Stimulated activated naive CD8-positive, alpha-beta T cell treated with anti-CD3 and anti-CD28 coated beads, Interleukin-15, Interleukin-2, amounts not matched to agents 100 U/mL and 50 U/mL, for 24 hours (primary cell): Measurements from ENCODE around the gene RBMS2.

Experiments used
- ATAC-seq: fragments of 150-1000 bp; cut with Tn5 transposase; one replicate; pipeline ENCODE4 v1.10.0; 2021
- DNase-seq: peaks from one replicate; pipeline ENCODE4 v3.0.0; 2021

RBMS2 gene

DNA sequence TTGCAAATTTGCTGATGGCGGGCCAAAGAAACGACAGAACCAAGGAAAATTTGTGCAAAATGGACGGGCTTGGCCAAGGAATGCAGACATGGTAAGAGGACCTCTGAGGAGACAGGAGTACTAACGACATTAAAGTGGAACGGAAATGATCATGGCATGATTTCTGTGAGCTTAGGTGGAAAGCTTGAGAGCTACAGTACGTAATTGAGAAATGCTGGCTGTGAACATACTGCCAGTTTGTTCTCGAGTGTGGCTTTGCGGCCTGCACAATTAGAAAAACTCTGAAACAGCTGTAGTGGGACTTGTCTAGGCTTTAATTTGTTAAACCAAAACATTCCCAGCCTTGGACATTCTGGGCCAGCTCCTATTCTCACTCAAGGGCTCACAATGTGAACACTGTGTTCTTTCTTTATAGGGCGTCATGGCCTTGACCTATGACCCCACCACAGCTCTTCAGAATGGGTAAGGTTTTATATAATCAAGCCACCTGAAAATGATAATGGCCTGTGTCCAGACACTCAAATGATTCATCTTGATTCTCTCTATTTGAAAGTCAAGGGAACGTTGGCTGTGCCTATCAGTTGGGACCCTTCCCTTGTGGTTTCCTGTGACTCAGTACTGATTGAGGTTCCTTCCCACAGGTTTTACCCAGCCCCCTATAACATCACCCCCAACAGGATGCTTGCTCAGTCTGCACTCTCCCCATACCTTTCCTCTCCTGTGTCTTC is 60.0 kb downstream of the RBMS2 start:
- peak; percentile 99 for ATAC-seq
- DNase-seq: peak; percentile 47

DNA sequence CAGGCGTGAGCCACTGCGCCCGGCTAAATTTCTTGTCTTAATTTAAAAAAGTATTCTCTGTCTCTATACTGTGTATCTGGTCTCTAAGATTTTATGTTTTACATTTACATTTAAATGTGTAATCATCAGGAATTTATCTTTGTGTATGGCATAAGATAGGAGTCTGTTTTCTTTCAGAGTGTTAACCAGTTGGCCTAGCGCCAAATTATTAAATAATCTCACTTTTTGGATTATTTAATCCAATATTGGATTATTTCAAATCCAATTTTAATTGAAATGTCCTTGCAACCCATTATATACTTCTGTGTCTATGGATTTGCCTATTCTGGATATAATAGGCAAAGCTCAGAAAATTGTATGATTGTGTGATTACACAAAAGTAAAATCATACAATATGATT is 63.5 kb downstream of the RBMS2 start:
- no peak for DNase-seq
- no peak for ATAC-seq

DNA sequence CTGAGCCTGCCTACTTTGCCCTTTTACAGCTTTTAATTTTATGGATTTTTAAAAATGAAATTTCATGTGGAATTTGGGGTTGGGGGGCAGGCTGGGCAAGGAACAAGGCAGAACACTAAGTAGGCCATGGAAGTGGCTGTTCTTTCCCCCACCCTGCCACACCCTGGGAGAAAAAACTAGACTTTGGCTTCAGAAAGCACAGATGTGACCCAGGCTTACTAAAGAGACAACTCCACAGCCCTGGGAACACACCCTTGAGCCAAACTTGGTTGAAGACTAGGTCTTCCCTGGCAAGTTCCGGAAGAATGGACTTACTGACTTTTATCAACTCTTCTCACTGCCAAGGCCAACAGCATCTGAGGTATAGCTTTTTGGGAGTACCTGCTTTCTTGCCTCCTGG is 68.2 kb downstream of the RBMS2 start:
- no peak for ATAC-seq
- DNase-seq: no peak

DNA sequence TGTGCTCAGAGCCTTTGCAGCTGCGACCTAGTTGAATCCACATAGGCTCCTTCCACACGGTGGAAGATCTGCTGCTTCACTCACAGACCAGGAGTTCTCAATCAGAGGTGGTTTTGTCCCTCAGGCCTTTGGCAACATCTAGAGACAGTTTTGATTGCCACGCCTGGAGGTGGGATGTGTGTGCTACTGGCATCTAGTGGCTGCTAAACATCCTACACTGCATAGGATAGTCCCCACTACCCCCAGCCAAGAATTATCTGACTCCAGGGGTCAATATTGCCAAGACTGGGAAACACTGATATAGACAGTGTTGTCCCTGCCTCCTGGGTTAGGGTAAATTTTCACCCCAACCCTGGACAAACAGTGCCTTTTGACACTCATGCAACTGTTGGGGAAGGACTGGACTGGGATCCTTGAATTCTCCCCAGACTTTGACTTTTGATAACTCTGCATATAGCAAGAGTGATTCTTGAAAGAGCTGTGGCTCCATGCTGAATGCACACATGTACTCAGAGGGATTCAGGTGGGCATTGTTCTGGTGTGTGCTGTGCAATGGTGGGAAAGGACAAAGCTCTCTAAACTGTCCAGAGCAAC is 68.7 kb downstream of the RBMS2 start:
- DNase-seq (peak; percentile 19), ATAC-seq (peak; percentile 82)

DNA sequence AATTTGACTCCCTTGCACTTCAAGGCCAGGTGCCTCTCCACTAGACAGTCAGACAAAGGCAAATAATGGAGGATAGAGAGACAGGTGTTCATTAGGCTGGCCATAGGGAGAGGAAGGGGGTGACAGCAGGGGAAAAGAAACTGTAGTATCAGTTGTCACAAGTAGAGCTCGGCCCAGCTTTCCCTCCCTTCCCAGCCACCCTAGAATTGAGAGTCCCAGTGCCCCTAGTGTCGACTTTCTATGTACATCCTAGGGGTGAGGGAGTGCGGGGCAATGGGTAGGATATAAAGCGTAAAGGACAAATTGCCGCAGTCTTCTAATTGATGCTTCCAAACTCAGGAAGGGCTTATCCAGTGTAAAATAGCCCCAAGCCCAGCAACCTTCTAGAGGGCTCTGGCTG is 69.5 kb downstream of the RBMS2 start:
- ATAC-seq (no peak), DNase-seq (no peak)

DNA sequence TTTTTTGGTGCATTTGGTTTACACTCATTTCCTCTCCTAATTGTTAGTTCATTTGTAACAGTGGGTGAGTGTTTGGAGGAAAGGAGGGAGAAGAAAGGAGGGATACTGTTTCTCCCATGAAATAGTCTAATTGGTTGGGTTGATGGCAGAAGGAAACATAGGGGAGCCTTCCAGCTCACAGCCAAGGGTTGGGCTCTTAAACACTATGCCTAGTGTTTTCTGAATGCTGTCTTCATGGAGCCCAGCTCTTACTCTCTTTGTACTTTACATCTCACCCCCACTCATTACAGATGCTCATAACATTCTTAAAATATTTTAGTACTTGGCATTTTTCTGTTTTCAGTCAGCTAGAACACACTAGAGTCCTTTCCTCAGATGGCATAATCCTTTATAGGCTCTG is 70.3 kb downstream of the RBMS2 start:
- ATAC-seq (no peak), DNase-seq (no peak)

DNA sequence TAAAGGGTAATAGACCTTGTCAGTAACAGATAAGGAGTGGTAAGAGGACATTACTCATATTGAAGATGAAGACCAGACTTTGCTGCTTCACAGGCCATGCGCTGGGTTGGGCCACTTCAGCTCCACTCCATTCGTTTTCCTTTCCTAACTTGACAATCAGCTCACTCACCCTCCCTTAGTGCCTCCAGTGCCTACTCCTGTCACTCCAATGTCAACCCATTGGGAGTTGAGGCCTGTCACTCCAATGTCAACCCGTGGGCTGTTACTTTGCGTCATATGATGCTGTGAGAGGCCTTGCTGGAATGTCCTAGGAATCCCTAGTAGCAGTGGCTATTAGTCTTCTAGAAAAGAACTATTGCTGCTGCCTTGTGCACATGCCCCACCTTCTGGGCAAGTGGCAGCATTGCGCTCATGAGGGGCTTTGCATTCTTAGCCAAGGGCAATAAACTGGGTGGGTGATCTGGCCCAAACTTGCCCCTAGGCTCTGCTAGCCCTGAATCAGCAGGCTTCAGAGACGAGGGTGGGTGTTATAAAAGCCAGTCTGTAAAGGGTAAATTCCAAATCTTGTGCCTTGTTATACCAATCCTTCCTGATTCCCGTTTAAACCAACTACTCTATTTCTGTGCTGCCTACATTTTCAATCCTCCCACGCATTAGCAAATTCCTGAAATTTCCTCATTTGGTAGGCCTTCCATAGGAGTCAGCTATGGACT is 72.4 kb downstream of the RBMS2 start:
- peak; percentile 42 for ATAC-seq
- peak; percentile 68 for DNase-seq

DNA sequence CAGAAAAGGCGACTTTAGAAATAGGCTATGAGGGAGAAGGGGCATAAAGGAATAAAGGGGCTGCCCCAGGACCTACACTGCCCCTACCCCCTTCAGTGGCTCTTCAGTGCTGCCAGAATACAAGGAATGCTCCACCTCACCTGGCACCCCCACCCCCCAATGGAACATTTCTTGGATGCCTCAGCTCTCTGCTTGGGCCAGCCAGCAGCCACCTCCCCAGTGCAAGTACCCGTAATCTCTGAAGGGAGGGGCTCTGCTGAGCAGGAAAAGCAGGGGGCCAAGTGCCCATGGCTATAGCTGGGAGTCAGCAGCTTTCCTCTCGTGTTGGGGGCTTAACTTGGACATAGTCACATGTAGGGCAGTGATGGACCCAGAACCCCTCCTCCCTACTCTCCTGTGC is 75.2 kb downstream of the RBMS2 start:
- DNase-seq: no peak
- ATAC-seq: no peak

DNA sequence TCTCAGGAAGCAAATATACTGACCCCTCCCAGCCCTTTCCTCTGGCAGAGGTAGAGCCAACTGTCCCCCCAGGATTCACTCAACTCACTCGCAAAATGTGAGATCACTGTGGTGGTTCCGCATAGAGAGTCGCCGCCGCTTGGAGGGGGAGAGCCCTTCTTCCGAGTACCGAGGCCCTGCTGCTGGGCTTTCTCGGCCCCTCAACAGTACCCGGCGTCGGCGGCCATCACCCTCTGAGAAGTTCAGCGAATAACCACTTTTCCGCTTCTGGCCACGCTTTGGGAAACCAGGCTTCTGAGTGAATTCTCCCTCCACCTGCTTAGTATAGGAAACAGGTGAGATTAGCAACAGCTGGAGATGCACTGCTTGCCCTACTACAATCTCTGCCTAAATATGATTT is 77.4 kb downstream of the RBMS2 start:
- DNase-seq (no peak), ATAC-seq (no peak)

DNA sequence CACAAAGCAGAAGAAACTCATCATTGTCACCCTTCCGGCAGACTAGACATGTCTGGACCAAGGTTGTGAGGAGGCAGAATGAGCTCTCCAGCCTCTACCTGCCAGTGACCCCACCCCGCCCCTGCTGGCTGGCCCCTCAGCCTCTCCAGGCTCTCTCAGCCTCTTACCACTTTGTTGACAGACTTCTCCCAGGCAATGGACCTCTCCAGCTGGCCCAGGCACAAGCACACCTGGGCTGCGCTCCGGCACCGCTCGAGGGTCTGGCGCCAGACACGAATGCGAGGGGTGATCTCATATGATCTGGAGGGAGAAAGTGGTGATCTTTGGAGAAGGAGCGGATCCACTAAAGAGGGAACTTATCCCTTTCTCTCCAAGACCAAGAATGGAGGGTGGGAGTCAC is 78.2 kb downstream of the RBMS2 start:
- ATAC-seq: no peak
- DNase-seq: no peak

DNA sequence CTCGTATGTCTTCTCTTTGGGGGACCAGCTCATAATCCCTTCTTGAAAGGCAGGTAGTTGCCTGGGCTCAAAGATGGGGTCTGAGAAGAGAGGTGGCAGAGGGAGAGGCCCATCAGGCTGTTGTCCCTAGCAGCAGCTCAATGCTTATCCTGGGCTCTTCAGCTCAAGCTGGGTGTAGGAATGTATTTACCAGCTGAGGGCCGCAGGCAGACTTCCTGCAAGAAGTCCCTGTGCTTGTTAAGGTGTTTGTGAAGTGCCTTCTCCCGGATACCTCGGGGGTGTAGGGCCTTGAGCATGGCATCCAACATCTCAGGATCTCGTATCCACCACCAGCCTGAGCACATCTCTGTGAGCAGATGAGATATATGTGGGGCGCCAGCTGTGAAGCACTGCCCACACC is 79.1 kb downstream of the RBMS2 start:
- DNase-seq (no peak), ATAC-seq (no peak)

DNA sequence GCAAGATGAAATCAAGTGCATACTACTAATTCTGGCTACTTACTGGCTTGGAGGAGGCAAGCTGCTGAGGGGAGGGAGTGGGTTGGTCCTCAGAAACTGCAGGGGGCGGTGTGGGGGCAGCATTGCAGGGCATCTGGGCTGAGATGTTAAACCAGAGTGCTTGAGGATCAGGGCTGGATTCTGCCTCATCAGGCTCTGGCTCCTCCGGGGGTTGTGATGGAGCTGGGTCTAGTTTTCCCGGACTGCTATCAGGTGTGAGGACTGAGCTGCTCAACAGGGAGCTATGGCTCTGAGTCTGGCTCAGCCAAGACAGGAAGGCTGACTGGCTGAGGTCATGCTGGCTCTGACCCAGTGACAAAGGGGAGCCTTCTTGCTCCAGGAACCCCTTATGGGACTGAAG is 79.9 kb downstream of the RBMS2 start:
- DNase-seq (peak; percentile 38), ATAC-seq (no peak)

DNA sequence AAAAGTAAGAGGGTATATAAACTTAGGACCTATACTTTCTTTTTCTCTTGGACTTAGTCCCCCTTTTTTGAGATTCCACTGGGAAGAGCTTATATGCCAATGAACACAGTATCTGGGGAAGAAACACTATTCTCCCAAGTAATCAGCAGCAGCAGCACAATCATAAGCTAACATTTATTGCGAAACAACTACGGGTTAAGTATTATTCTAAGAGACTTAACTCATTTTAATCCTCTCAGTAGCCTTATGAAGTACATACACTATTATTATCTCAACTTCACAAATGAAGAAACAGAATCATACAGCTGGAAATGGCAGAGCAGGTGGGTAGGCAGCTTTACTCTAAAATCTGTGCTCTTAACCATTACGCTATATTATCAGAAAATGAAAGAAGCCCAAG is 80.6 kb downstream of the RBMS2 start:
- no peak for DNase-seq
- ATAC-seq: no peak

DNA sequence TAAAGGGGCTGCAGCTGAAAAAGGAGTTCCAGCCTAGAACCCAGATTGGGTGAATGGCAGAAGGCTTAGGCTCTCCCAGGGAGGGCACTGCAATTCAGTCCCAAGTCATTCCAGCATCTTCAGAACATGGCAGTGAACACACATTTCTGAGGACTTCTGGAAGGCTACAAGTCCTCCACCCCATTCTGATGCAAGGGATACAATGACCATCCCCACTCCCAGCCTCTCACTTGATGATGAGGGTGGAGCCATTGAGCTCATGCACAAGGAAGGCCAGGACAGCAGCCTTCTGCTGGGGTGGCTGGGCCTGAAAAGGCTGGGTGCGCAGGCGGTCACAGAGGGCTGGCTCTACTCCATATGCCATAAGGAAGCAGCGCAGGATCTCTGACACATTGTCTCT is 82.7 kb downstream of the RBMS2 start:
- DNase-seq (no peak), ATAC-seq (no peak)

DNA sequence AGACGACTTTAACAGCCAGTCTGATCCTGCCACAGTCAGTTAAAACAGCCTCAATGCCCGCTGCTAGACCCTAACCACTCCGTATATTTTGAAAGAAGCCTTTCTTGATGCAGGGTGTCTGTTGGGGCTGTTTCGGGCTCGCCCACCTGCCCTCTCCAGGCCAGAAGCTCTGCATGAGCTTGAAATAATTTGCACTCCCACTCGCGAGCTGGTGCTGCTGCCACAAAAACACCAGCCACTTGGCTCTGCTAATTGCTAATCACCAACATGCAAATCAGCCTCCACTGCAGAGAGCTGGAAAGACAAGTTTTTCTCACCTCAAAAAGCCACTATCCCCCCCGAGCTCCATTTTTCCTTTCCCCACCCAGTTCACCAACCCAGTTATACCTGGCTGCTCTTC is 93.0 kb downstream of the RBMS2 start:
- DNase-seq: no peak
- ATAC-seq: no peak

DNA sequence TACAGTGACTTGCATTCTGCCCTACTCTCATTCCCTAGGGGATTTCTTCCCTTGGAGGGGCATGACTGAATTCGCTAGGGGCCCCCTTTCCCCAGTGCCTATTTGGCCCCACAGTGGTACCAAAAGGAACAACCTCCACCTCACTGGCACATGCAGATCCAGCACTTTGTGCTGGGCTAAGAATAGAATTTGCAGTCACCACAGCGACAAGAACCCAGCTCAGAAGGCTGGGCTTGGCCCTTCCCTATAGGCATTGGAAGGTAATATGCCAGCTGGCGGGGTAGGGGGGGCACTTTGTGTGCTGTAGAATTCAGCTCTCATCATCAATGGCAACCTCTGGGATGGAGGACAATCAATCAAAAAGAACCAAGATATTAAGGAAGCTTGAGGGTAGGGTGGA is 94.6 kb downstream of the RBMS2 start:
- DNase-seq (no peak), ATAC-seq (no peak)

DNA sequence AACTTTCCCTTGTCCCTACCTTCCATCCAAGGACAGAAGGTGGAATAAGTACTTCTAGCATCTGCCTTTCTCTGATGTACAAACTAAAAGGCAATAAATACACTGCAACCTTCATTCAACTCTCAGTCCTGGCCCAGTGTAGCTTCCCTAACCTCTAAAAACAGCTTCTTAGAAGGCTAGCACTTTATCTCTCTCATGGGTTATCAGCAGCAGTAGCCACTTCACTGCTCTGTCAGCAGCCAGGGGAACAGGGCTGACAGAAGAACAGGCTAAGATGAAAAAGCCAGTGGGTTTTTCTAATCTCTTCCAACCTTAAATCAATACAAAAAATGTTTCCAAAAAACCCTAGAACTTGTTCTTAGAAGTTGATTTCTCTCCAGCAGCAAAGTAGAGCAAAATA is 95.3 kb downstream of the RBMS2 start:
- DNase-seq (no peak), ATAC-seq (no peak)

DNA sequence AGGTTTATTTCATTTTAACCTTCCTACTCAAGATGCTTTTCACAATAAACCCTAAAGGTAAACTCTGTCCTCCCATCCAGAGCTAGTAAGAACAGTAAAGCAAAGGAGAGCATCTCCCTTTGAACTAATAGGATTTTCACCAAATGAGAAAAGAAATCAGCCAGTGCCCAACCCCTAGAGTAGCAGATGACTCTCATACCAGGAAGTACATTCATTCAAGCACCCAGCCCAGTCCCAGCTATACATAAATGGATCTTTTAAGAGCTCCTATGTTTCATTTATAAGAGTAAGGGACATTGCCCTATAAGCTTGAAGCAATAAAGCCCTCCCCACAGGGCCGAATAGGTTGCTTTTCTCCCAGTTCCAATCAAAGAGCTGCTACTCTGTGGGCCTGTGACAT is 100.9 kb downstream of the RBMS2 start:
- no peak for ATAC-seq

DNA sequence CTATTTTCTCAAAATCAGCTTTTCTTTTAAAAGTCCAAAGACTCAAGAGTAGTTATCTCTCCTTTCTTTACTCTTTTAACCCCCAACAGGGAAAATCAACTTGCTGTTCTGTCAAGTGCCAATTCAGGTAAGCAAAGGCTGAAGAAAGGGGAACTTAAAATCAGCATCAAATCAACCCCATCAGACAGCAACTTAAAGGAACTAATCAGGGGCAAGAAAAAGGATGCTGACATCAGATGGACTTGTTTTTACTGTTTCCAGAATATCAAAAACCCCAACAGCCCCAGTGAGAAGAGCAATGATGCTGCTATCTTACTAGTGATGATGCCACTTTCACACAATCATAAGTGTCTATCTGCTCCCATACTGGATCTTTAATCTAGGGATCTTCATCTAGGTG is 105.1 kb downstream of the RBMS2 start:
- DNase-seq (no peak), ATAC-seq (no peak)

More for the DNA sequence above, 100.9 kb downstream of the RBMS2 start:
- no peak for DNase-seq

DNA sequence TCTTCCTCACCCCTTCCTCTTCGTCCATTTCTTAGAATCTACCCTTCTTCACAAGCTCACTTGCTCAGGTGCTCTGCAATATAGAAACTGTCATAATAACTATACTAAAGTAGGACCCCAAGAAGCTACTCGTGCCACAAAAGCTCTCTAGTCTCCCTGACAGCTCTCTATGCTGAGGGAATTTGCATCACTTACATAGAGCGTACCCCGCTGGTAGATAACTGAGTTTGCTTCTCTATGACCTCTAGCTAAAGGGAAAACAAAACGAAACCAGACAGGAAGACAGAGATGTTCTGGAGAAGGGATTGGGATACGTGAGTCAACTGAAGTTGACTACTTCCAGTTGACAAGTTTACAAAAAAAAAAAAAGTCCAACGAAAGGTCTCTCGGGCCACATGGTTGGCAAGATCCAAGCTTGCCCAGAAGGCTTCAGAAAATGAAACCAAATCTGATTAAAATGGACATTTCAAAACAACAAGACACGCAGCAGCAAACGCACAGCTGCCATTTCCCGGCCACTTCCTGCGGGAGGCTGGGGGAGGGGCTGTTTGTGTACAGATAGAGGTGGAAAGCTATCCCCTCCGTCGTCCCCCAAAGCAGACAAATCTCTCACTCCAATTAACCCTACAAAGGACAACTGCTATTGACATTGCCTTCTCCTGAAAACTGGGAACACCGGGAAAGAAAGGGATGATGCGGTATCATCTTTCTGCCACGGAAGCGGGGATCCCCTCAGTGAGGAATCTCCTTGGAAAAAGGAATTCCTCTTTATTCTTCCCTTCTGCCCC is 107.2 kb downstream of the RBMS2 start:
- DNase-seq (peak; percentile 75), ATAC-seq (no peak)

DNA sequence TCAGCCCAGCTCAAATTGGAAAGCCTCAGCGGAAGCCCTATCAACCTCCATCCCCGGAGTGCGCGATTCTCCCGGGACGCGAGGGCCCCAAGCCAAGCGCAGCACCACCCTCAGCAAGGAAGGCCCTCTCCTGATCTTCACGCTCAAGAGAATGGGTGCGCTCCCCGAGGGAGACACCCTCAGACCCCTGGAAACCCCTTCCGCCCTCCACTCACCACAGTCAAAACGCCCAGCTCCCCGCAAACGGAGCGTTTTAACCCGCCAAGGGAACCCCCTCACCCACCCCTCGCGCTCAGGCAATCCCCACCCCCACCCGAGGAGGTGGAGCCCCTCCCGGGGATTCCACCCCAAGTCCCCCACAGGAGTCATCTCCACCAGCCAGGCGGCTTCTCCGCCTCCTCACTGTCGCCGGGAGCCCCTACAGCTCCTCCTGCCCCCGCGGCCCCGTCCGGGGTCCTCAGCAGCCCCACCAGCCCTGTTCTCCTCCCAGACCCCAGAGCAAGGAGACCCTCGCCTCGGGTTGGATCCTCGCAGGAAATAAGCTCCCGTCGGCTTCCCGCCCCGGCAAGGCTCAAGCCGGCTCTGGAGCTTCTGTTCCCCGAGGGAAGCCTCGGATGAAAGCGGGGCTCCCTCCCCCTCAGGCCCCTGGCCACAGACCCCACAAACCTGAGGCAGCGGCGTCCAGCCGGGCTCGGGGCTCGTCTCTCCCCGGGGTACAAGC is 108.0 kb downstream of the RBMS2 start:
- peak; percentile 71 for DNase-seq
- ATAC-seq: peak; percentile 24

DNA sequence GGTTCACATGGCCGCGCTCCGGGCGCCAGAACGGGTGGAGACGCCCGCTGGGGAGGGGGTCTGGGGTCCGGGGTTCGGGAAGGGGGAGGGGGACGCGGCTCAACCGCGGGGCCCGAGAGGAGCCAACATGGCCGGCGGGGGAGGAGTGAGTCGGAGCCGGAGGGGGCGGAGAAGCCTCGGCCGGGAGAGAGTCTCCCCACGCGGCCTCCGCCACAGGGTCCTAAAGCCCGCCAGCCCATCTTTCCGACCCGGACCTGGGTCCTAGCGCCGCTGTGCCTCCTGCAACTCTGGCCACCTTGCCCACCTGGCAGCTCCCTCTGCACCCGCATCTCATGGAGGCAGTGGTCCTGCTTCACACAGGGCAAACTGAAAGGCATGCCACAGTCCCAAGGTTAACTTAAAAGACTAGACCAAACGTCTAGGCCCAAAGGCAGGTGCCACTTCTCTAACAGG is 108.6 kb downstream of the RBMS2 start, which contains the start of gene BAZ2A:
TSS of gene BAZ2A (minus strand) at position 147 of the 453 bp plus-strand sequence. CDS start 12,796 bp downstream, outside the sequence.
- peak; percentile 78 for ATAC-seq
- DNase-seq: peak; percentile 91
